Breast epithelium (tissue), 3 donors: Measurements from ENCODE around the gene MTNR1B.

ENCODE experiments used
- POLR2A ChIP-seq: fragments of 450-650 bp; IDR thresholded peaks from one replicate; pipeline ENCODE4 v1.6.1; 2016; ENCODE audit warnings: antibody characterized with exemption, mild to moderate bottlenecking, moderate library complexity
- POLR2AphosphoS5 ChIP-seq, 3 donors: sonication (generic); formaldehyde crosslinking; IDR thresholded peaks; one replicate each; pipeline ENCODE4 v1.6.1; 2017; ENCODE audit warnings: antibody characterized with exemption in 3 of 3
- TF ChIP-seq, protein P1 (sequence below), 3 donors: fragments of 450-650 bp; IDR thresholded peaks; one replicate each; pipeline ENCODE4 v1.5.1; 2016 to 2017; ENCODE audit warnings: antibody characterized with exemption in 3 of 3, mild to moderate bottlenecking in 3 of 3, moderate library complexity in 3 of 3

- TF ChIP-seq, protein P1, sequence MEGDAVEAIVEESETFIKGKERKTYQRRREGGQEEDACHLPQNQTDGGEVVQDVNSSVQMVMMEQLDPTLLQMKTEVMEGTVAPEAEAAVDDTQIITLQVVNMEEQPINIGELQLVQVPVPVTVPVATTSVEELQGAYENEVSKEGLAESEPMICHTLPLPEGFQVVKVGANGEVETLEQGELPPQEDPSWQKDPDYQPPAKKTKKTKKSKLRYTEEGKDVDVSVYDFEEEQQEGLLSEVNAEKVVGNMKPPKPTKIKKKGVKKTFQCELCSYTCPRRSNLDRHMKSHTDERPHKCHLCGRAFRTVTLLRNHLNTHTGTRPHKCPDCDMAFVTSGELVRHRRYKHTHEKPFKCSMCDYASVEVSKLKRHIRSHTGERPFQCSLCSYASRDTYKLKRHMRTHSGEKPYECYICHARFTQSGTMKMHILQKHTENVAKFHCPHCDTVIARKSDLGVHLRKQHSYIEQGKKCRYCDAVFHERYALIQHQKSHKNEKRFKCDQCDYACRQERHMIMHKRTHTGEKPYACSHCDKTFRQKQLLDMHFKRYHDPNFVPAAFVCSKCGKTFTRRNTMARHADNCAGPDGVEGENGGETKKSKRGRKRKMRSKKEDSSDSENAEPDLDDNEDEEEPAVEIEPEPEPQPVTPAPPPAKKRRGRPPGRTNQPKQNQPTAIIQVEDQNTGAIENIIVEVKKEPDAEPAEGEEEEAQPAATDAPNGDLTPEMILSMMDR (IDR thresholded peaks at IDR 0.05), result no peak
- TF ChIP-seq POLR2A (no peak), POLR2AphosphoS5 (IDR thresholded peaks at IDR 0.05) (no peak)
These were observed 31.3 kb downstream of the MTNR1B start for GRCh38 chr11:93000511-93001476.
